CD4-positive, alpha-beta T cell treated with Interleukin-12 subunit alpha and Interleukin-12 subunit beta, for 1 hour (primary cell): ENCODE measurements around the gene FRG2.
"Not testable (repeated sequence)": the region's sequence is repeated elsewhere in the genome, so short reads cannot be mapped to it uniquely, and the experiment has no call there.

ENCODE experiments used
- DNase-seq: peaks from one replicate; pipeline ENCODE4 v3.0.0-alpha.2; 2020

The FRG2 gene

DNA sequence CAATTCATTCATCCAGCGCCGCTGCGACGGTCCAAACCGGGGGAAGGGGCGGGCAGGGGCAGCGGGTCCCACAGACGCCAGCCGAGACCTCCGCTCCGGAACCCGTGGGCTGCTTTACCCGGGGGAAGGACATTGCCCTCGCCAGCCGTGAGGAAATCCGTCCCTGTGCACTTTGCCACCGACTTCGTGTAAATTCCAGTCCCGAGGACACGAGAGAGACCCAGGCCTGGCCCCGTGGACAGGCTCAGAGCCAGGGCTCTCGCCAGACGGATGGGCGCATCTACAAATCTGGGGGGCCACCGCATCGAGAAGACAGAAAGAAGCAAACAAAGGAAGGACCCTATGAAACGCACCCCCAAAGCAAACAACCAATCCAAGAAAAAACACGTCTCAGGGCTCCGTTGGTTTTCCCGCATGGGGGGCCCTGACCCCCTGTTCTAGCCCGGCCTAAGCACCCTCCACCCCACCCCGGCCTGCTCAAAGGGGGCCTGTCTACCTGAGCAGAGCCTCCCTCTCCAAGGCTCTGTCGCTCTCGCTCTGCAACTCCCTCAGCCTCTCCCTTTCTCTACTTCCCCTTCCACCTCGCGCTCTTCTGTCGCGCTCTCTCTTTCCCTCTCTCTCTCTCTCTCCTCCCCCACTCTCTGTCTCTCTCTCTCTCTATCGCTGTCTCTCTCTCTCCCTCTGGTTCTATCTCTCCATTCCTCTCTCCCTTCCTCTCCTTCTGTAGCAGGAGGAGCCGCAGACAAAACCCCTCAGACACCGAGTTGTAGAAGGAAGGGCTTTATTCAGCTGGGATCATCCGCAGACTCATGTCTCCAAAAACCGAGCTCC lies 11.3 kb downstream of the FRG2 start:
- DNase-seq: no peak

DNA sequence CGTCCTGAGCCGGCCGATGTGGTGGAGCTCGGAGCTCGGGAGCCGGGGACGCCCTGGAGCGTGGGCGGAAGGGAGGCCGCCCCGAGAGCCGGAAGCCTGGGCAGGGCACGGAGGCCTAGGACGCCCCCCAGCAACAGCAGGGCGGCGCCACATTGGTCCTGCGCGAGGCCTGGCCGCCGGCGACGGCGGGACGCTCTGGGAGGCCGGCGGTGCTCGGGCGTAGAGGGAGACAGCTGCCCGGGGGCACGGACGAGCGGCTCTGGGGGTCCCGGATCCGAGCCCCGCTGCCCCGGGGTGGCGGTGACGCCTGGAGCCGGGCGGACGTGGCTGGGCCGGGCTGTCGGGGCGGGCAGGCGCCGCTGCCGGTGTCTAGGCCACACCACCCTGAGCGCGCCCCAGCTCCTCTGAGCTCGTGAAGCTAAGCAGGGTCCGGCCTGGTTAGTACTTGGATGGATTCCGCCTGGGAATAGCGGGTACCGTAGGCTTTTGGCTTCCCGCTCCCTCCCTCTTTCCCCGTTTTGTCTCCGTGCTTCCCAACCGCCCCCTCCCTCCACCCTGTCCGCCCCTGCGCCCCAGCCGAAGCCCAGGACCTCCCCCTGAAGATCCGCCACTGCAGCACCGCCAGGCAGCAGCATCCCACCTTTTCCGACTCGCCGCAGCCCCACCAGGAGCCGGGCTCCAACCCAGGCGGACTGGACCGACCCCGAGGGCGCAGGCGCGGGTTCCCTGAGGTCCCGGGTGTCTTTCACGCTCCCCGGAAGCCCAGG lies 12.1 kb downstream of the FRG2 start:
- peak; percentile 5 for DNase-seq

- DNase-seq: not testable (repeated sequence)
Measured at GRCh38 chr4:189989941-189990340, 37.1 kb downstream of the FRG2 start.

DNA sequence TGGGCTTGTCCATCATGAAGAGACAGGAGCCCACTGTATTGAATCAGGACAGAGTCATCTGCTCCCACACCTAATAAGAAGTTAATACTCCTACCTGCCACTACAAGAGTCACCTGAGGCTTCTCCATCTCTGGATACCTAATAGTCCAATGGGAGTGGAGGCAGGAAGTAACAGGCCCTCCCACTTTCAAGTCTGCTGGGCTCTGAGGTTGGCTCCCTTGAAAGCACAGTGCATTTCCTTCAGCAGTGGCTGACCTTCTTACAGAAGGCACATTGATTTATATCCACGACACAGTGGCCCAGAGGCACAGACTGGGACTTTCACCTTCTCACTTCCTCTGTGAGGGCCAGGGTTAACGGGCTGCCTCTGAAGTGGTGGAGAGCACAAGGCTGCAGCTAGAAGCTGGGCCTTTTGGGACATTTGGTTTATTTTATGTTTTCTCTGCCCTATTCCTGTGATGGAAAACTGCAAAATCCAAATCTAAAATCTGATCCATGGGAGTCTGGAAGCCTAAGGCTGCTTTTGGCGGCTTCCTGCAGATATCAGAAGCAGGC lies 38.1 kb downstream of the FRG2 start:
- no peak for DNase-seq

GRCh38 chr4:189985651-189986243 lies 41.3 kb downstream of the FRG2 start:
- not testable (repeated sequence) for DNase-seq

DNA sequence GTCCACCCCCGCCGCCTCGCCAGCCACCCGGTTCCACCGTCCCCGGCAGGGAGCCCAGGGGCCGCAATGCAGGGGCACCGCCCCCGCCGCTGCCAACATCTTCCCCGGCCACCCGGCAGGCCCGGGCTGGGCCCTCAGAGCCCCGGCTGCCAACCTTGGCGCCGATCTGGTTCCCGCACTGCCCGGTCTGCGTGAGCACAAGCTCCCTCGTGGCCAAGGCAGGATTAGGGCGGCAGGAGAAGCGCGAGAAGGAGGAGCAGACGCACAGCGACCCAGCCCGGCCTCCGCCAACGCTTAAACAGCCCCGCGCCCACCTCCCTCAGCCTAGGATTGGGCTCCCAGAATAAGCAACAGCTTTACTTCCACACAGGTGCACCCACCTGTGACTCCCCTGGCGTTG lies 42.4 kb downstream of the FRG2 start:
- not testable (repeated sequence) for DNase-seq

DNA sequence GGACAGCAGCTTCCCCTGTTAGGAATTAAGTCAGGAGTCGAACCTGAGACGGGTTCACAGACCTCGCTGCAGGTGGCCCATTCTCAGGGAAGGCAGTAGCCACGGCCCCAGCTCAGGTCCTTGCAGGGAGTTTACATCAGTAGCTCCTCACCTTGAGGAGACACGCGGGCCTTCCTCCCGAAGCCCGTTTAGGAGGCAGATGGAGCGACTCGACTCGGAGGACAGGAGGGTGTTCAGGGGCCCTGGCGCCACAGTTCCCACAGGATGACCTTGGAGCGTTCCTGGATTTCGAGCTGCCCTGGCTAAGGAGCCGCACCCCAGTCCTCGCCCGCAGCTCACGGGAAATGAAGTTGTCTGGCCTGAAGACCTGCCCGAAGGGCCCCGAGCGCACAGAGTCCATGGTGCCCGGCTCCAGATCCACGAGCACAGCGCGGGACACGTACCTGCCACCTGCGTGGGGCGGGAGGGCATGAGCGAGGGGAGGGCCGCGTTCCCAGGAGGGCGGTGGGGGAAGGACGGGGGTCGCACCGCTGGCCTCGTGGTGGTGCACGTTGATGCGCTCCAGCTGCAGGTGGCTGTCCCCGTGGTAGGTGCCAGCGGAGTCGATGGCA lies 43.0 kb downstream of the FRG2 start:
- DNase-seq: not testable (repeated sequence)

GRCh38 chr4:189981970-189982369 lies 45.1 kb downstream of the FRG2 start:
- DNase-seq: no peak

GRCh38 chr4:189980292-189980691 lies 46.8 kb downstream of the FRG2 start:
- not testable (repeated sequence) for DNase-seq

- DNase-seq: no peak
Measured at GRCh38 chr4:189979196-189980047, 47.6 kb downstream of the FRG2 start.
